ENCODE measurements around the gene CCDC57.
A peak's percentile ranks its signal among the peaks of the same experiment; 100 is the strongest.
"Not testable (repeated sequence)": the region's sequence is repeated elsewhere in the genome, so short reads cannot be mapped to it uniquely, and the experiment has no call there.

Gene CCDC57

DNA sequence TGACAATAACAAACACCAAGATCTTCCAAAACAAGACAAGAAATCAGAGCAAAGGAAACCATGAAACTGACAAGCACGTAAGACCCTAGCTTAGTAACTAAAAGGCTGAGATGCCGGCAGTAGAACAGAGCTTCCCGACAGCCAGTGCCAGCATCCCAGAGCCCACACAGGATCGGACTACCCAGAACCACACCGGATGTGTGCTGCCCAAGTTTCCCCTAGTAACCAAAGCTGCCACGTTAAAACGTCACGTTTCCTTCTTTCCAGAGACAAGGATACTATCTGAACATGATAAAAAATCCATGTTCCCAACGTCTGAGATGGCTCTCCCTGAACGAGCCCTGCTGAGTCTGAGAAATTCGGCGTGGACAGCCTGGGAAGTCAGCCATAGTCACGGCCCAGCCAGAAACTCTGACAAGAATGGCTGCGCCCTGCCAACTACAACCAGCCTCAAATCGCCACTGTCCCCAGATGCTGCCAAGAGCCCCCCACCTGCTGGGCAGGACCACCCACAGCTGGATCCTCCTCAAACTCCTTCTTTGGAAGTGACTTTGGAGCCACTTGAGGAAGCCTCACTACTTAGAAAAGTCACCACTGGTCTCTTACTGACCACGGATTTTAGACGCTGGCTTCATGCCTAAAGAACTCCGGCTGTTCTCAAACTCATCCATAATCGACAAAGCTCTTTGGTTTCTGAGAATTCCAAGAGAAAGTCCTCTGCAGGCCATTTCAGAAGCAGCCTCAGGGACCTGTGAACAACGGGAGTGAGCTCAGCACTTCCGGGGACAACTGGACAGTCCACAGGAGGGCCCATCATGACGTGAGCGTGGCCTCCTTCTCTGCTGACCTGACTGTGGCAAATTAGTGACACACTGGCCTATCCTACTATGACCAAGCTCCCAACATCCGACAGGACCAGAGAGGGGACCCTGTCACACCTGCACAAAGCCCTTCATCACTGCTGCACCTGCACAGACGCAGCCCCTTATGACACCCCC lies 16.7 kb downstream of the CCDC57 start:
- no peaks in the 10 kb centered on the region for H3K9me3 ChIP-seq (ENCODE audit: control insufficient read depth, insufficient read depth, low read length)
- H3K4me1 ChIP-seq (ENCODE audit: control insufficient read depth, low read length), result peaks cover 11% of the 10 kb centered on the region
- no peaks in the 10 kb centered on the region for H3K79me2 ChIP-seq (ENCODE audit: control insufficient read depth, low read length)
- H3K27me3 ChIP-seq (ENCODE audit: control insufficient read depth, low read length), result no peaks in the 10 kb centered on the region
- H4K20me1 ChIP-seq (ENCODE audit: control insufficient read depth, insufficient read depth, low read depth, low read length), result no peaks in the 10 kb centered on the region
- TF ChIP-seq EZH2phosphoT487 (IDR thresholded peaks at IDR 0.05; ENCODE audit: borderline replicate concordance, low read length), result no peak
- TF ChIP-seq, protein P1, sequence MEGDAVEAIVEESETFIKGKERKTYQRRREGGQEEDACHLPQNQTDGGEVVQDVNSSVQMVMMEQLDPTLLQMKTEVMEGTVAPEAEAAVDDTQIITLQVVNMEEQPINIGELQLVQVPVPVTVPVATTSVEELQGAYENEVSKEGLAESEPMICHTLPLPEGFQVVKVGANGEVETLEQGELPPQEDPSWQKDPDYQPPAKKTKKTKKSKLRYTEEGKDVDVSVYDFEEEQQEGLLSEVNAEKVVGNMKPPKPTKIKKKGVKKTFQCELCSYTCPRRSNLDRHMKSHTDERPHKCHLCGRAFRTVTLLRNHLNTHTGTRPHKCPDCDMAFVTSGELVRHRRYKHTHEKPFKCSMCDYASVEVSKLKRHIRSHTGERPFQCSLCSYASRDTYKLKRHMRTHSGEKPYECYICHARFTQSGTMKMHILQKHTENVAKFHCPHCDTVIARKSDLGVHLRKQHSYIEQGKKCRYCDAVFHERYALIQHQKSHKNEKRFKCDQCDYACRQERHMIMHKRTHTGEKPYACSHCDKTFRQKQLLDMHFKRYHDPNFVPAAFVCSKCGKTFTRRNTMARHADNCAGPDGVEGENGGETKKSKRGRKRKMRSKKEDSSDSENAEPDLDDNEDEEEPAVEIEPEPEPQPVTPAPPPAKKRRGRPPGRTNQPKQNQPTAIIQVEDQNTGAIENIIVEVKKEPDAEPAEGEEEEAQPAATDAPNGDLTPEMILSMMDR (IDR thresholded peaks at IDR 0.05; ENCODE audit: low read depth, low read length, poor library complexity, severe bottlenecking), result no peak
- H3K4me2 ChIP-seq (ENCODE audit: low read length), result no peak overlapping the region
- no peak overlapping the region for H3K27ac ChIP-seq (ENCODE audit: low read depth, low read length)
- no peak overlapping the region for H3K4me3 ChIP-seq (ENCODE audit: low read length)
- H3K9me2 ChIP-seq (replicated peaks; ENCODE audit: control insufficient read depth, low read length), result no peaks in the 10 kb centered on the region
- no peaks in the 10 kb centered on the region for H3F3A ChIP-seq (ENCODE audit: control insufficient read depth, insufficient read depth)
- H3K36me3 ChIP-seq (ENCODE audit: control insufficient read depth, low read length), result peaks cover 20% of the 10 kb centered on the region

DNA sequence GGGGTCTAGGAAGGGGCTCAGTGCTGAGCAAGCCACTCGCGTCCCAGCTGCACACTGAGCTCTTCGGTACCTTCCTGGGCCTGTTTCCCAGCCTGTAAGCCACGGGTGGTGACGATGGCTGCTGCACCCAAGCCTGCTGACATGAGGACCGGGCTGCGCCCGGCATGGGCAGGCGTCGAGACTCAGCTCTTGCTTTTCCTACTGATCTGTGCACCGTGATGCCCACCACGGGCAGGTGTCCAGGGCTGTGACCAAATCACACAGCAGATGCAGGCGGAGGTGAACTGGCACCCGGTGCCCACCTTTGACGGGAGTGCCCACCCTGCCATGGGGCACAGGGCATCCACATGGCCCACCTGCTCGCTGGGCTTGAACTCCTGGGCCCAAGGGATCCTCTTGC lies 17.9 kb downstream of the CCDC57 start:
- H3K4me3 ChIP-seq (ENCODE audit: low read length), result no peak overlapping the region
- H4K20me1 ChIP-seq (ENCODE audit: control insufficient read depth, insufficient read depth, low read depth, low read length), result no peaks in the 10 kb centered on the region
- H3K9me2 ChIP-seq (replicated peaks; ENCODE audit: control insufficient read depth, low read length), result no peaks in the 10 kb centered on the region
- H3K4me2 ChIP-seq (ENCODE audit: low read length), result no peak overlapping the region
- H3K27ac ChIP-seq (ENCODE audit: low read depth, low read length), result no peak overlapping the region
- H3K4me1 ChIP-seq (ENCODE audit: control insufficient read depth, low read length), result peaks cover 11% of the 10 kb centered on the region
- no peaks in the 10 kb centered on the region for H3K9me3 ChIP-seq (ENCODE audit: control insufficient read depth, insufficient read depth, low read length)
- TF ChIP-seq, protein P1 (IDR thresholded peaks at IDR 0.05; ENCODE audit: low read depth, low read length, poor library complexity, severe bottlenecking), result no peak
- no peak for TF ChIP-seq EZH2phosphoT487 (IDR thresholded peaks at IDR 0.05; ENCODE audit: borderline replicate concordance, low read length)
- peaks cover 20% of the 10 kb centered on the region for H3K36me3 ChIP-seq (ENCODE audit: control insufficient read depth, low read length)
- no peaks in the 10 kb centered on the region for H3K79me2 ChIP-seq (ENCODE audit: control insufficient read depth, low read length)
- no peaks in the 10 kb centered on the region for H3K27me3 ChIP-seq (ENCODE audit: control insufficient read depth, low read length)
- H3F3A ChIP-seq (ENCODE audit: control insufficient read depth, insufficient read depth), result no peaks in the 10 kb centered on the region

DNA sequence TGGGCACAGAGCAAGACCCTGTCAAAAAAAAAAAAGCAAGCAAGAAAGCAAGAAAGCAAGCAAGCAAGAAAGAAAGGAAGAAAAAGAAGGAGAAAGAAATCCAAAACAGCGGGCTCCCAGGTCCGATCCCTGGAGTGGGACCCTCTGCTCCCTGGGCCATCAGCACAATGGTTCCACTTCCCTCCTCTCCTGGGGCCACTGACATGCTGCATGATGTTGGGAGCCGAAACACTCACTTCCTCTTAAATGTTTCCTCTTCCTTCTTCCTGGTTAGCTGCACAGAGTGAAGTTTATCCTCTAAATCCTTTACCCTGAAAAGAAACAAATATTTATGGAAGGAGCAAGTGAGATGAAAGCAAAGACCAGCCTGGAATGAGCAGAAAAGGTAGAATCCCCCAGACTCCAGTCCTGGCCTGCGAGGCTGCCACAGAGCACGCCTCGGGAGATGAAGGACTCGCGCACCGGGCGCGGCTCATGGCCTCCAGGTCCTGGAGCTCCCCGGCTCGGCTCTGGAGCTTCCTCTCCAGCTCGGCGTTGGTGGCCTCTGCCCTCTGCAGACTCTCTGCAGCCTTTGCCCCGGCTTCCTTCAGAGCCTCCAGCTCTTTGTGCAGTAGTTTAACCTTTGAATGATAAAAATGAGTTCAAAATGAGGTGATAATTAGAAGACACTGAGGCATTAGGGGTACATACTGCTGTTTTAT lies 19.0 kb downstream of the CCDC57 start:
- no peaks in the 10 kb centered on the region for H3K79me2 ChIP-seq (ENCODE audit: control insufficient read depth, low read length)
- no peak overlapping the region for H3K27ac ChIP-seq (ENCODE audit: low read depth, low read length)
- H3K27me3 ChIP-seq (ENCODE audit: control insufficient read depth, low read length), result no peaks in the 10 kb centered on the region
- no peaks in the 10 kb centered on the region for H3F3A ChIP-seq (ENCODE audit: control insufficient read depth, insufficient read depth)
- no peaks in the 10 kb centered on the region for H3K9me3 ChIP-seq (ENCODE audit: control insufficient read depth, insufficient read depth, low read length)
- H3K4me1 ChIP-seq (ENCODE audit: control insufficient read depth, low read length), result peaks cover 11% of the 10 kb centered on the region
- H3K4me3 ChIP-seq (ENCODE audit: low read length), result peak overlapping the region; percentile 27
- H3K9me2 ChIP-seq (replicated peaks; ENCODE audit: control insufficient read depth, low read length), result no peaks in the 10 kb centered on the region
- TF ChIP-seq, protein P1 (IDR thresholded peaks at IDR 0.05; ENCODE audit: low read depth, low read length, poor library complexity, severe bottlenecking), result no peak
- no peak for TF ChIP-seq EZH2phosphoT487 (IDR thresholded peaks at IDR 0.05; ENCODE audit: borderline replicate concordance, low read length)
- H3K36me3 ChIP-seq (ENCODE audit: control insufficient read depth, low read length), result peaks cover 20% of the 10 kb centered on the region
- no peaks in the 10 kb centered on the region for H4K20me1 ChIP-seq (ENCODE audit: control insufficient read depth, insufficient read depth, low read depth, low read length)
- peak overlapping the region; percentile 56 for H3K4me2 ChIP-seq (ENCODE audit: low read length)

DNA sequence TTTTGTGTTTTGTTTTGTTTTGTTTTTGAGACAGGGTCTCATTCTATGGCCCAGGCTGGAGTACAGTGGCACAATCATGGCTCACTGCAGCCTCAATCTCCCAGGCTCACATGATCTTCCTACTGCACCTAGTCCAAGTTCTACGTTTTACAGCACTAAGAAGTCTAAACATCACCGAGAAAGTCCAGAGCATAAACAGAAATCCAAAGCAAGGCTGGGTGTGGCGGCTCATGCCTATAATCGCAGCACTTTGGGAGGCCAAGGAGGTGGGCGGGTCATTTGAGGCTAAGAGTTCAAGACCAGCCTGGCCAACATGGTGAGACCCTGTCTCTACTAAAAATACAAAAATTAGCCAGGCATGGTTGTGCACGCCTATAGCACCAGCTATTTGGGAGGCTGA lies 19.6 kb downstream of the CCDC57 start:
- not testable (repeated sequence) for H3K9me2 ChIP-seq (replicated peaks; ENCODE audit: control insufficient read depth, low read length); H3K27me3 ChIP-seq (ENCODE audit: control insufficient read depth, low read length); H3K27ac ChIP-seq (ENCODE audit: low read depth, low read length); H3K9me3 ChIP-seq (ENCODE audit: control insufficient read depth, insufficient read depth, low read length); H4K20me1 ChIP-seq (ENCODE audit: control insufficient read depth, insufficient read depth, low read depth, low read length); H3K4me3 ChIP-seq (ENCODE audit: low read length); H3K79me2 ChIP-seq (ENCODE audit: control insufficient read depth, low read length); H3F3A ChIP-seq (ENCODE audit: control insufficient read depth, insufficient read depth)
- peaks cover 11% of the 10 kb centered on the region for H3K4me1 ChIP-seq (ENCODE audit: control insufficient read depth, low read length)
- H3K36me3 ChIP-seq (ENCODE audit: control insufficient read depth, low read length), result peaks cover 20% of the 10 kb centered on the region
- H3K4me2 ChIP-seq (ENCODE audit: low read length), result peak overlapping the region; percentile 56
